Astrocyte (in vitro differentiated cells and primary cell): Measurements from ENCODE around the gene KCNQ5. TPM values are rescaled to one million over a fixed set of nuclear protein-coding genes. Genes with fewer than 3 reads are reported as not detected.
A peak's percentile ranks its signal among the peaks of the same experiment; 100 is the strongest.

Source experiments
- DNase-seq: peaks from one replicate; pipeline ENCODE4 v3.0.0-alpha.2; 2010; ENCODE audit warnings: low read depth
- FAIRE-seq: peaks from 2 replicates; lab custom pipeline; 2011; peaks lifted over from hg19 to GRCh38; lab: Jason Lieb, UNC
- H2AFZ ChIP-seq: 2 replicates; pipeline ENCODE4 v1.6.0; 2012; ENCODE audit warnings: low read depth, low read length, inconsistent platforms
- H3K27ac ChIP-seq: 2 replicates; pipeline ENCODE4 v1.5.1; 2011; ENCODE audit warnings: low read depth, low read length, inconsistent platforms
- H3K27me3 ChIP-seq: 2 replicates; pipeline ENCODE4 v1.6.0; 2011; ENCODE audit warnings: low read length, inconsistent platforms; ENCODE audit not compliant: insufficient read depth
- H3K36me3 ChIP-seq: 2 replicates; pipeline ENCODE4 v1.5.1; 2011; ENCODE audit warnings: low read length, inconsistent platforms; ENCODE audit not compliant: insufficient read depth
- H3K4me1 ChIP-seq: 2 replicates; pipeline ENCODE4 v1.5.1; 2011; ENCODE audit warnings: low read length, inconsistent platforms; ENCODE audit not compliant: insufficient read depth
- H3K4me2 ChIP-seq: 2 replicates; pipeline ENCODE4 v1.6.0; 2012; ENCODE audit warnings: low read length, inconsistent platforms
- H3K4me3 ChIP-seq: 2 replicates; pipeline ENCODE4 v1.5.1; 2011; ENCODE audit warnings: low read depth, mild to moderate bottlenecking, low read length, inconsistent platforms; ENCODE audit not compliant: insufficient read depth
- H3K79me2 ChIP-seq: 2 replicates; pipeline ENCODE4 v1.6.0; 2012; ENCODE audit warnings: mild to moderate bottlenecking, low read length, inconsistent platforms; ENCODE audit not compliant: insufficient read depth
- H3K9ac ChIP-seq: 2 replicates; pipeline ENCODE4 v1.6.0; 2012; ENCODE audit warnings: mild to moderate bottlenecking, low read length, inconsistent platforms
- H3K9me3 ChIP-seq: 2 replicates; pipeline ENCODE4 v1.5.1; 2012; ENCODE audit warnings: low read depth, mild to moderate bottlenecking, low read length, inconsistent platforms; ENCODE audit not compliant: insufficient read depth
- H4K20me1 ChIP-seq: 2 replicates; pipeline ENCODE4 v1.6.0; 2012; ENCODE audit warnings: low read length, inconsistent platforms; ENCODE audit not compliant: insufficient read depth
- H3K27ac Mint-ChIP-seq: one replicate; pipeline ENCODE4 v1.8.0; 2021; ENCODE audit warnings: mild to moderate bottlenecking, mixed read lengths; ENCODE audit not compliant: unreplicated experiment
- H3K27me3 Mint-ChIP-seq: one replicate; pipeline ENCODE4 v1.8.0; 2021; ENCODE audit warnings: low read depth, mixed read lengths; ENCODE audit not compliant: unreplicated experiment
- H3K36me3 Mint-ChIP-seq: one replicate; pipeline ENCODE4 v1.8.0; 2021; ENCODE audit warnings: low read depth, mixed read lengths; ENCODE audit not compliant: unreplicated experiment
- H3K4me1 Mint-ChIP-seq: one replicate; pipeline ENCODE4 v1.8.0; 2021; ENCODE audit warnings: low read depth, mixed read lengths; ENCODE audit not compliant: unreplicated experiment
- H3K4me3 Mint-ChIP-seq: one replicate; pipeline ENCODE4 v1.8.0; 2021; ENCODE audit warnings: mild to moderate bottlenecking, moderate library complexity, mixed read lengths; ENCODE audit not compliant: unreplicated experiment
- H3K9me3 Mint-ChIP-seq: one replicate; pipeline ENCODE4 v1.8.0; 2021; ENCODE audit warnings: mild to moderate bottlenecking, mixed read lengths; ENCODE audit not compliant: unreplicated experiment
- CTCF ChIP-seq: IDR thresholded peaks from 2 replicates; pipeline ENCODE4 v1.5.1; 2011; ENCODE audit warnings: low read depth, mild to moderate bottlenecking, inconsistent platforms, low read length, moderate library complexity; ENCODE audit not compliant: insufficient read depth
- EZH2 ChIP-seq: IDR thresholded peaks from 2 replicates; pipeline ENCODE4 v1.6.1; 2012; ENCODE audit warnings: mild to moderate bottlenecking, low read length, inconsistent platforms; ENCODE audit not compliant: insufficient read depth
- total RNA-seq: library from RNA; stranded (reverse); gene quantifications from 2 replicates; pipeline ENCODE4 v1.2.1, GENCODE V29; 2021

Gene KCNQ5
- total RNA-seq, 1 donor from 2014 or later, result 2.0 TPM

GRCh38 chr6:72963946-72964345 lies 342.1 kb downstream of the KCNQ5 start:
- no peaks in the 10 kb centered on the region for H3K36me3 ChIP-seq
- TF ChIP-seq EZH2 (no peak), CTCF (no peak)
- H3K9me3 ChIP-seq, result no peaks in the 10 kb centered on the region
- no peaks in the 10 kb centered on the region for H3K9me3 Mint-ChIP-seq
- H3K4me1 Mint-ChIP-seq, result no peaks in the 10 kb centered on the region
- no peak overlapping the region for H3K27ac Mint-ChIP-seq
- no peaks in the 10 kb centered on the region for H3K27me3 ChIP-seq
- no peak for FAIRE-seq
- H2AFZ ChIP-seq, result no peak overlapping the region
- no peaks in the 10 kb centered on the region for H4K20me1 ChIP-seq
- H3K4me1 ChIP-seq, result no peaks in the 10 kb centered on the region
- DNase-seq, result peak; percentile 40
- H3K4me2 ChIP-seq, result no peak overlapping the region
- no peaks in the 10 kb centered on the region for H3K36me3 Mint-ChIP-seq
- no peak overlapping the region for H3K4me3 Mint-ChIP-seq
- no peaks in the 10 kb centered on the region for H3K27me3 Mint-ChIP-seq
- H3K9ac ChIP-seq, result no peak overlapping the region
- no peaks in the 10 kb centered on the region for H3K79me2 ChIP-seq
- no peak overlapping the region for H3K4me3 ChIP-seq
- no peak overlapping the region for H3K27ac ChIP-seq

GRCh38 chr6:72966628-72967280 lies 344.9 kb downstream of the KCNQ5 start:
- Mint-ChIP-seq H3K9me3 (peaks cover 2% of the 10 kb centered on the region), H3K27me3 (no peaks in the 10 kb centered on the region), H3K36me3 (no peaks in the 10 kb centered on the region), H3K27ac (no peak overlapping the region), H3K4me3 (no peak overlapping the region), H3K4me1 (peaks cover 2% of the 10 kb centered on the region)
- Histone ChIP-seq H3K36me3 (no peaks in the 10 kb centered on the region), H3K9me3 (no peaks in the 10 kb centered on the region), H3K9ac (no peak overlapping the region), H4K20me1 (no peaks in the 10 kb centered on the region), H3K79me2 (no peaks in the 10 kb centered on the region), H3K4me3 (no peak overlapping the region), H3K4me2 (no peak overlapping the region), H3K4me1 (no peaks in the 10 kb centered on the region), H3K27me3 (no peaks in the 10 kb centered on the region), H2AFZ (no peak overlapping the region), H3K27ac (no peak overlapping the region)
- no peak for DNase-seq
- TF ChIP-seq CTCF (no peak), EZH2 (no peak)
- FAIRE-seq, result no peak

GRCh38 chr6:72967329-72967728 lies 345.5 kb downstream of the KCNQ5 start:
- Histone ChIP-seq H3K9me3 (no peaks in the 10 kb centered on the region), H3K4me2 (no peak overlapping the region), H2AFZ (no peak overlapping the region), H4K20me1 (no peaks in the 10 kb centered on the region), H3K27me3 (no peaks in the 10 kb centered on the region), H3K4me1 (no peaks in the 10 kb centered on the region), H3K9ac (no peak overlapping the region), H3K36me3 (no peaks in the 10 kb centered on the region), H3K4me3 (no peak overlapping the region), H3K27ac (no peak overlapping the region), H3K79me2 (no peaks in the 10 kb centered on the region)
- peaks cover 2% of the 10 kb centered on the region for H3K4me1 Mint-ChIP-seq
- no peaks in the 10 kb centered on the region for H3K36me3 Mint-ChIP-seq
- no peaks in the 10 kb centered on the region for H3K27me3 Mint-ChIP-seq
- peaks cover 2% of the 10 kb centered on the region for H3K9me3 Mint-ChIP-seq
- DNase-seq (no peak), FAIRE-seq (no peak)
- no peak overlapping the region for H3K4me3 Mint-ChIP-seq
- TF ChIP-seq EZH2 (no peak), CTCF (no peak)
- H3K27ac Mint-ChIP-seq, result no peak overlapping the region
